ENCODE measurements around the gene TRPM3.

The TRPM3 gene

GRCh38 chr9:70539526-70539925 lies 581.9 kb downstream of the TRPM3 start:
- DNase-seq = no peak

GRCh38 chr9:70539001-70539400 lies 582.4 kb downstream of the TRPM3 start:
- DNase-seq = no peak

- DNase-seq = no peak
Measured at GRCh38 chr9:70537084-70537483, 584.3 kb downstream of the TRPM3 start.

GRCh38 chr9:70535546-70536323 lies 585.7 kb downstream of the TRPM3 start:
- DNase-seq = no peak

- no peak for DNase-seq
Measured at GRCh38 chr9:70534471-70534870, 587.0 kb downstream of the TRPM3 start.

- no peak for DNase-seq
Measured at GRCh38 chr9:70534061-70534460, 587.4 kb downstream of the TRPM3 start.

GRCh38 chr9:70533492-70533891 lies 587.9 kb downstream of the TRPM3 start:
- no peak for DNase-seq

GRCh38 chr9:70532716-70533115 lies 588.7 kb downstream of the TRPM3 start:
- peak; percentile 6 for DNase-seq

- no peak for DNase-seq
Measured at GRCh38 chr9:70531311-70531710, 590.1 kb downstream of the TRPM3 start.

- no peak for DNase-seq
Measured at GRCh38 chr9:70530716-70531115, 590.7 kb downstream of the TRPM3 start.

- DNase-seq = no peak
Measured at GRCh38 chr9:70529833-70530232, 591.6 kb downstream of the TRPM3 start.

GRCh38 chr9:70529377-70529776 lies 592.0 kb downstream of the TRPM3 start:
- DNase-seq = no peak

GRCh38 chr9:70526902-70527301 lies 594.5 kb downstream of the TRPM3 start:
- DNase-seq = no peak

GRCh38 chr9:70525519-70525918 lies 595.9 kb downstream of the TRPM3 start:
- no peak for DNase-seq

- DNase-seq = no peak
Measured at GRCh38 chr9:70519912-70520724, 601.3 kb downstream of the TRPM3 start.

- DNase-seq = no peak
Measured at GRCh38 chr9:70517926-70518610, 603.4 kb downstream of the TRPM3 start.

GRCh38 chr9:70514273-70514672 lies 607.1 kb downstream of the TRPM3 start:
- DNase-seq = no peak

GRCh38 chr9:70511858-70512257 lies 609.6 kb downstream of the TRPM3 start:
- DNase-seq = no peak

- DNase-seq = peak; percentile 35
Measured at GRCh38 chr9:70510157-70510770, 611.2 kb downstream of the TRPM3 start.

GRCh38 chr9:70506159-70506558 lies 615.3 kb downstream of the TRPM3 start:
- no peak for DNase-seq

- no peak for DNase-seq
Measured at GRCh38 chr9:70504834-70505233, 616.6 kb downstream of the TRPM3 start.

GRCh38 chr9:70502690-70503089 lies 618.7 kb downstream of the TRPM3 start:
- DNase-seq = no peak

- no peak for DNase-seq
Measured at GRCh38 chr9:70500793-70501192, 620.6 kb downstream of the TRPM3 start.

Data from CD4-positive, alpha-beta T cell treated with Interleukin-6 for 4 hours (primary cell).